CD14-positive monocyte (primary cell): ENCODE results near the gene GLCE. TPM values are rescaled to one million over a fixed set of nuclear protein-coding genes. Genes with fewer than 3 reads are reported as not detected.
"Not testable (repeated sequence)": the region's sequence is repeated elsewhere in the genome, so short reads cannot be mapped to it uniquely, and the experiment has no call there.

ENCODE experiments used
- DNase-seq, 3 donors: peaks; one replicate each; pipeline ENCODE4 v3.0.0-alpha.2; 2011 to 2022
- H2AFZ ChIP-seq: 2 replicates; pipeline ENCODE4 v1.6.0; 2012; ENCODE audit warnings: mild to moderate bottlenecking, low read depth, low read length, inconsistent platforms; ENCODE audit not compliant: insufficient read depth, poor library complexity, severe bottlenecking
- H3K27ac ChIP-seq, 2 donors: 1 replicate in 1 of 2; 2 replicates in 1 of 2; pipeline ENCODE4 v1.5.1; 2012 to 2013; ENCODE audit warnings: low read length in 2 of 2, control low read depth in 1 of 2, inconsistent platforms in 1 of 2, low read depth in 1 of 2, mild to moderate bottlenecking in 1 of 2
- H3K27me3 ChIP-seq, 2 donors: one replicate each; pipeline versions ENCODE4 v1.6.0 to v1.6.1; 2011 to 2013; ENCODE audit warnings: low read length in 2 of 2; ENCODE audit not compliant: control insufficient read depth in 2 of 2, insufficient read depth in 2 of 2
- H3K36me3 ChIP-seq, 2 donors: replicated peaks in 1 of 2; 1 replicate in 1 of 2; 2 replicates in 1 of 2; pipeline versions ENCODE4 v1.5.1 to v1.6.1; 2012 to 2013; ENCODE audit warnings: low read length in 2 of 2, control low read depth in 1 of 2, inconsistent platforms in 1 of 2, mild to moderate bottlenecking in 1 of 2; ENCODE audit not compliant: insufficient read depth in 2 of 2, control insufficient read depth in 1 of 2
- H3K4me1 ChIP-seq, 2 donors: 1 replicate in 1 of 2; 2 replicates in 1 of 2; pipeline versions ENCODE4 v1.5.1 to v1.6.1; 2012 to 2013; ENCODE audit warnings: low read length in 2 of 2, control low read depth in 1 of 2, inconsistent platforms in 1 of 2, mild to moderate bottlenecking in 1 of 2, moderate library complexity in 1 of 2; ENCODE audit not compliant: insufficient read depth in 2 of 2, control insufficient read depth in 1 of 2
- H3K4me2 ChIP-seq: replicated peaks from 2 replicates; pipeline ENCODE3; 2012; ENCODE audit warnings: low read length, moderate library complexity, mild to moderate bottlenecking; ENCODE audit not compliant: poor library complexity, severe bottlenecking; ENCODE audit errors: extremely low read depth
- H3K4me3 ChIP-seq, 3 experiments: fragments of 200-600 bp in 1 of 3; sonication (generic) in 1 of 3; replicated peaks in 1 of 3; 1 replicate in 2 of 3; 2 replicates in 1 of 3; pipeline ENCODE4 v1.5.1; 2011 to 2013; ENCODE audit warnings: low read length in 3 of 3, mild to moderate bottlenecking in 3 of 3, control low read depth in 2 of 3, low read depth in 2 of 3, inconsistent platforms in 1 of 3, moderate library complexity in 1 of 3
- H3K79me2 ChIP-seq: 2 replicates; pipeline ENCODE4 v1.6.0; 2012; ENCODE audit warnings: mild to moderate bottlenecking, control low read depth, inconsistent platforms, low read length, moderate library complexity; ENCODE audit not compliant: insufficient read depth
- H3K9ac ChIP-seq: 2 replicates; pipeline ENCODE4 v1.6.0; 2017; ENCODE audit warnings: low read length, mild to moderate bottlenecking; ENCODE audit not compliant: insufficient read depth, poor library complexity, severe bottlenecking
- H3K9me3 ChIP-seq, 2 donors: replicated peaks in 1 of 2; 1 replicate in 1 of 2; 2 replicates in 1 of 2; pipeline versions ENCODE4 v1.5.1 to v1.6.1; 2012 to 2013; ENCODE audit warnings: low read length in 2 of 2, control low read depth in 1 of 2; ENCODE audit not compliant: control insufficient read depth in 1 of 2, insufficient read depth in 1 of 2
- H4K20me1 ChIP-seq: 2 replicates; pipeline ENCODE4 v1.6.0; 2012; ENCODE audit warnings: mild to moderate bottlenecking, low read length, control low read depth, moderate library complexity; ENCODE audit not compliant: insufficient read depth
- H3K27ac Mint-ChIP-seq, 7 donors: one replicate each; pipeline ENCODE4 v1.8.0; 2020; ENCODE audit warnings: mild to moderate bottlenecking in 7 of 7, mixed read lengths in 7 of 7, moderate library complexity in 6 of 7, inconsistent platforms in 2 of 7
- H3K27me3 Mint-ChIP-seq, 3 donors: one replicate each; pipeline ENCODE4 v1.8.0; 2021 to 2022; ENCODE audit warnings: low read depth in 3 of 3, mild to moderate bottlenecking in 3 of 3, mixed read lengths in 3 of 3, moderate library complexity in 3 of 3, inconsistent platforms in 1 of 3
- H3K36me3 Mint-ChIP-seq, 2 donors: one replicate each; pipeline ENCODE4 v1.8.0; 2020; ENCODE audit warnings: mixed read lengths in 2 of 2, inconsistent platforms in 1 of 2, mild to moderate bottlenecking in 1 of 2
- H3K4me1 Mint-ChIP-seq: one replicate; pipeline ENCODE4 v1.8.0; 2020; ENCODE audit warnings: mild to moderate bottlenecking, mixed read lengths
- H3K4me3 Mint-ChIP-seq, 2 donors: one replicate each; pipeline ENCODE4 v1.8.0; 2020; ENCODE audit warnings: mild to moderate bottlenecking in 2 of 2, mixed read lengths in 2 of 2, moderate library complexity in 1 of 2
- H3K9me3 Mint-ChIP-seq, 7 donors: one replicate each; pipeline ENCODE4 v1.8.0; 2020 to 2022; ENCODE audit warnings: mixed read lengths in 7 of 7, mild to moderate bottlenecking in 6 of 7, moderate library complexity in 6 of 7, inconsistent platforms in 2 of 7
- CTCF ChIP-seq: fragments of 200-600 bp; IDR thresholded peaks from one replicate; pipeline ENCODE4 v1.8.0; 2022; ENCODE audit warnings: antibody characterized with exemption, mild to moderate bottlenecking
- WGBS: methylation state at CpG from one replicate; pipeline ENCODE4 v1.1.5; 2013; ENCODE audit warnings: missing lambda C conversion rate; ENCODE audit not compliant: insufficient coverage; 5-methylcytosine and 5-hydroxymethylcytosine counted together
- intact Hi-C, 2 donors: fragments of 100-400 bp; cut with micrococcal nuclease; formaldehyde crosslinking; loops; one replicate each; pipeline versions ENCODE4 v1.15.0 to v1.15.1; 2023
- polyA plus RNA-seq, 3 donors: library from polyadenylated mRNA; depleted of rRNA in 1 of 3; unstranded in 2 of 3; stranded (reverse) in 1 of 3; fragments of 300-500 nt in 2 of 3; fragments of >200 nt in 1 of 3; fragmentation: Illumina TruSeq in 2 of 3; gene quantifications; 1 replicate in 2 of 3; 2 replicates in 1 of 3; pipeline ENCODE4 v1.2.3, GENCODE V29; 2012 to 2021

The GLCE gene
- polyA plus RNA-seq, 3 donors, result 11.0 to 24.3 (median 24.0) TPM

GRCh38 chr15:69169540-69169939 lies 9.1 kb downstream of the GLCE start:
- H3K4me1 ChIP-seq, result peaks cover 19 to 21% of the 10 kb centered on the region in 2 donors
- H3K27ac ChIP-seq, H3K9me3 Mint-ChIP-seq, H3K4me2 ChIP-seq, H3K27me3 Mint-ChIP-seq, H3K4me3 ChIP-seq, intact Hi-C loops, H3K9me3 ChIP-seq, H3K27me3 ChIP-seq, H3K36me3 Mint-ChIP-seq, H3K36me3 ChIP-seq, H3K9ac ChIP-seq, H3K4me3 Mint-ChIP-seq, H3K27ac Mint-ChIP-seq, DNase-seq, H2AFZ ChIP-seq: not testable (repeated sequence)
- H3K79me2 ChIP-seq, result peaks cover 31% of the 10 kb centered on the region
- H3K4me1 Mint-ChIP-seq, result peaks cover 22% of the 10 kb centered on the region
- no CpG with 5 or more reads among the region's 3 CpGs for WGBS
- H4K20me1 ChIP-seq, result peaks cover 27% of the 10 kb centered on the region

GRCh38 chr15:69170597-69170996 lies 10.2 kb downstream of the GLCE start:
- no peaks in the 10 kb centered on the region for H3K9me3 Mint-ChIP-seq
- Histone ChIP-seq H2AFZ (no peak overlapping the region), H3K4me2 (no peak overlapping the region), H3K27me3 (no peaks in the 10 kb centered on the region), H3K27ac (no peak overlapping the region), H3K4me1 (peaks cover 19 to 21% of the 10 kb centered on the region in 2 donors), H3K36me3 (no peaks in the 10 kb centered on the region), H3K9me3 (no peaks in the 10 kb centered on the region), H3K4me3 (no peak overlapping the region), H4K20me1 (peaks cover 18% of the 10 kb centered on the region), H3K9ac (no peak overlapping the region), H3K79me2 (peaks cover 28% of the 10 kb centered on the region)
- no peak for TF ChIP-seq CTCF
- H3K36me3 Mint-ChIP-seq, result peaks cover 0 to 3% of the 10 kb centered on the region in 2 donors
- no CpG with 5 or more reads among the region's 3 CpGs for whole genome bisulfite sequencing
- intact Hi-C loops, result no loop called here
- no peak overlapping the region for H3K27ac Mint-ChIP-seq
- DNase-seq, result no peak
- H3K4me1 Mint-ChIP-seq, result peaks cover 19% of the 10 kb centered on the region
- no peaks in the 10 kb centered on the region for H3K27me3 Mint-ChIP-seq
- H3K4me3 Mint-ChIP-seq, result no peak overlapping the region
